Measurements from ENCODE around the gene SYCP2.

SYCP2 gene

GRCh38 chr20:59831024-59831915 is 102.2 kb downstream of the SYCP2 start:
- no peaks in the 10 kb centered on the region for H3K36me3 ChIP-seq (ENCODE audit: insufficient read depth, low read length)
- no peak overlapping the region for H3K9ac ChIP-seq (ENCODE audit: low read length)
- no peaks in the 10 kb centered on the region for H3K9me2 ChIP-seq (ENCODE audit: low read depth, low read length)
- H3K9me3 ChIP-seq (ENCODE audit: low read length) = no peaks in the 10 kb centered on the region
- no peaks in the 10 kb centered on the region for H4K20me1 ChIP-seq (ENCODE audit: insufficient read depth, low read length)
- TF ChIP-seq CTCF (IDR thresholded peaks at IDR 0.05; ENCODE audit: low read length) (no peak), EZH2 (IDR thresholded peaks at IDR 0.05; ENCODE audit: borderline replicate concordance, low read length) (no peak)
- no peak overlapping the region for H2AFZ ChIP-seq (ENCODE audit: low read length)
- H3K4me2 ChIP-seq (ENCODE audit: low read length) = no peak overlapping the region
- H3K4me1 ChIP-seq (ENCODE audit: insufficient read depth, low read length, severe bottlenecking) = no peaks in the 10 kb centered on the region
- no peaks in the 10 kb centered on the region for H3F3A ChIP-seq (ENCODE audit: insufficient read depth, low read length)
- H3K79me2 ChIP-seq (ENCODE audit: insufficient read depth, low read length) = no peaks in the 10 kb centered on the region
- no peak overlapping the region for H3K27ac ChIP-seq (ENCODE audit: low read depth, low read length, poor library complexity, severe bottlenecking)
- no peak overlapping the region for H3K4me3 ChIP-seq (ENCODE audit: low read depth, low read length, poor library complexity, severe bottlenecking)
- H3K27me3 ChIP-seq (ENCODE audit: insufficient read depth, low read length) = no peaks in the 10 kb centered on the region

- no peaks in the 10 kb centered on the region for H3K27me3 ChIP-seq (ENCODE audit: insufficient read depth, low read length)
- no peak overlapping the region for H2AFZ ChIP-seq (ENCODE audit: low read length)
- no peak for TF ChIP-seq EZH2 (IDR thresholded peaks at IDR 0.05; ENCODE audit: borderline replicate concordance, low read length)
- TF ChIP-seq CTCF (IDR thresholded peaks at IDR 0.05; ENCODE audit: low read length) = no peak
- no peak overlapping the region for H3K4me3 ChIP-seq (ENCODE audit: low read depth, low read length, poor library complexity, severe bottlenecking)
- no peaks in the 10 kb centered on the region for H3K79me2 ChIP-seq (ENCODE audit: insufficient read depth, low read length)
- no peak overlapping the region for H3K9ac ChIP-seq (ENCODE audit: low read length)
- no peaks in the 10 kb centered on the region for H3K9me2 ChIP-seq (ENCODE audit: low read depth, low read length)
- H3K9me3 ChIP-seq (ENCODE audit: low read length) = no peaks in the 10 kb centered on the region
- H3K4me2 ChIP-seq (ENCODE audit: low read length) = no peak overlapping the region
- H3K27ac ChIP-seq (ENCODE audit: low read depth, low read length, poor library complexity, severe bottlenecking) = no peak overlapping the region
- no peaks in the 10 kb centered on the region for H3K36me3 ChIP-seq (ENCODE audit: insufficient read depth, low read length)
- no peaks in the 10 kb centered on the region for H3K4me1 ChIP-seq (ENCODE audit: insufficient read depth, low read length, severe bottlenecking)
- H4K20me1 ChIP-seq (ENCODE audit: insufficient read depth, low read length) = no peaks in the 10 kb centered on the region
- H3F3A ChIP-seq (ENCODE audit: insufficient read depth, low read length) = no peaks in the 10 kb centered on the region
Observed at GRCh38 chr20:59830665-59831023, 102.8 kb downstream of the SYCP2 start.

- no peak overlapping the region for H3K4me2 ChIP-seq (ENCODE audit: low read length)
- H3K36me3 ChIP-seq (ENCODE audit: insufficient read depth, low read length) = no peaks in the 10 kb centered on the region
- H3K9me3 ChIP-seq (ENCODE audit: low read length) = no peaks in the 10 kb centered on the region
- H4K20me1 ChIP-seq (ENCODE audit: insufficient read depth, low read length) = no peaks in the 10 kb centered on the region
- H3K27me3 ChIP-seq (ENCODE audit: insufficient read depth, low read length) = no peaks in the 10 kb centered on the region
- no peaks in the 10 kb centered on the region for H3F3A ChIP-seq (ENCODE audit: insufficient read depth, low read length)
- H2AFZ ChIP-seq (ENCODE audit: low read length) = no peak overlapping the region
- H3K4me3 ChIP-seq (ENCODE audit: low read depth, low read length, poor library complexity, severe bottlenecking) = no peak overlapping the region
- TF ChIP-seq CTCF (IDR thresholded peaks at IDR 0.05; ENCODE audit: low read length) = no peak
- no peak for TF ChIP-seq EZH2 (IDR thresholded peaks at IDR 0.05; ENCODE audit: borderline replicate concordance, low read length)
- H3K79me2 ChIP-seq (ENCODE audit: insufficient read depth, low read length) = no peaks in the 10 kb centered on the region
- H3K4me1 ChIP-seq (ENCODE audit: insufficient read depth, low read length, severe bottlenecking) = no peaks in the 10 kb centered on the region
- no peaks in the 10 kb centered on the region for H3K9me2 ChIP-seq (ENCODE audit: low read depth, low read length)
- no peak overlapping the region for H3K27ac ChIP-seq (ENCODE audit: low read depth, low read length, poor library complexity, severe bottlenecking)
- no peak overlapping the region for H3K9ac ChIP-seq (ENCODE audit: low read length)
Observed at GRCh38 chr20:59829786-59830664, 103.4 kb downstream of the SYCP2 start.
